ENCODE results near the gene NELFCD.
"Not testable (repeated sequence)": the region's sequence is repeated elsewhere in the genome, so short reads cannot be mapped to it uniquely, and the experiment has no call there.

The NELFCD gene

DNA sequence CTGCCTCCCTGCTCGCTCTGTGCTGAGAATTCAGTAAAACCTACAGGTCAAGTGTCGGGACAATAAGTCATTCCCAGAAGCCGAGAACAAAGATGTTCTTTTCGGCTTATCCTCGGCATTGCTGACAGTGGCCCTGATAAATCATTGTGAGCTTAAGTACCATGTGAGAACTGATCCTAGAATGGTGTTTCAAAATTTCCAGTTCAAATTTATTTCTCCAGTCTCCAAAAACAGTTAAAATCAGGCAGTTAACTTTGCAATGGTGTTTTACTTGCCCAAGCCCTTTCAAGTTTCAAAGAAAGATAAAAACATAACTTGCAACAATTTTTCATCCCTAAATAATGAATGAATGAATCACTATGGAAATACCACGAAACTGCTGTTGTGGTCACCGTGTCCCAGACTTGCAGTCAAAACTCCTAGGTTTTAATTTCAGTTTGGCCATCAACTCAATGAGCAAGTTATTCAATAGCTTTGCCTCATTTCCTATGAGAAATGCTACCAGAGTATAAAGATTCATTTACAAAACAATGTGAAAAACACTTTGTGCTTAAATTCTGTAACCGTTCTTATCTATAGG is 46.8 kb downstream of the NELFCD start:
- no peak for DNase-seq

DNA sequence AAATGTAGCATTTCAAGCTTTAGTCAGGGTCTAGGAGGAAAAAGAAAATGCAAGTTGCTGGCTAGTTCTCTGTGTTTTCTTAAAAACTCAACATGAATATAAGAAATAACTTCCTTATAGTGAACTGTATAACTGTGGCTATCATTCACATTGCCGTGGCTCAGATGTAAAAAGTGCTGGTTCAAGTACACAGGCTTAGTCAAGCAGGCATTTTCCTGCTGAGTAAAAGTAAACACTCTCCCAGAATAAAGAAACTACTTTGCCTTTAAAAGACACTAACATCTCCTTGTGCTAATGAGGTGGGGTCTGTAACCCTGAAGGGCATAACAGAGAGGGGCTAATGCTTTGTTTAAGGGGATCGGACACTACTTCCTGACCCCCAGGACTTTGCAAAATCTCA is 47.8 kb downstream of the NELFCD start:
- no peak for DNase-seq

DNA sequence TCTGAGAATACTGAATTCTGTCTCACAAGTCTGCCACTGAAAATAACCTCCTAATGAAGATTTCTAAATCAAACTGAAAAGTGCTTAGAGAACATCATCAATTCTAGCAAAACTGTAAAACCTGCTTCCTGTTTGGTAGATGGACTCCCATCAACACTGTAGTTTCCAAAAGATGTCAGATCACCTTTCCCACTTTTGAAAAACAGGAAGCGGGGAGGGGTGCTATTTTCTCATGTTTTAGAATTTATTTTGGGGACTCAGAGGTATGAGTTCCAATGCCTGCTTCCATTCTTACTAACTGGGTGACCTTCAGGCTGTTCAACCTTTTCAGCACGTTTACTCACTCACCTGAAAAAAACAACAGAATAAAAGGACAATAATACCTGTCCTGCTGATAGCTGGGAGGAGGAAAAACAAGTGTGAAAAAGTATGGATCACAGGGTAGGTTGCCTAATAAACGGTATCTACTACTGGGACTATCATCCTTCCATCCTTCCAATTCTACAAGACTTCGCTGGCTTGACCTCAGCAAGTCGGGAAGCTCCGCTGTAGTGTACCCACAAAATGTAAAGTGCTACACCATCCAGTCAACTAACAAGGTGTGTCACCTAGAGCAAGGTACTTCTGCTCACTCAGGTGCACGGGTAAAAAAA is 50.0 kb downstream of the NELFCD start:
- no peak for DNase-seq

DNA sequence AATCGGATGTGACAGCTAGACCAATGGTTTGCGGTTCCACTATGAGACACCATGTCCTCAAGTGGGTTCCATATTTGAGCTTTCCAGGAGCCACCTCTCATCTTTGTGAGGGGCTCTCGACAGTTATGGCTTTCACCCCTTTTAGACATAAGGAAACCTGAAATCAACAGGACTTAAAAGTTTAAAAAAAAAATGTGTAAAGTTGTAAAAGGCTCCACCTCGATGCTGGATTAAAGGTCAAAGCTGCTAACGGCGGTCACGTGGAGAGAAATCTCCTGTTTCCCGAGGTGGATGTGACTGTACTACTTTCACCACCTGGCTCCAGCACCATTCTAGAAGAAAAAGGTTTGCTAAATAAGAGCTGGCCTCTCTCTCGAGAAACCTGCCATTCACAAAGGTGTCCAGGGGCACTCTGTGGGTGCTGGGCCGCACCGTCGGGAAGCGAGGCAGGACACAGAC is 50.5 kb downstream of the NELFCD start:
- no peak for DNase-seq

DNA sequence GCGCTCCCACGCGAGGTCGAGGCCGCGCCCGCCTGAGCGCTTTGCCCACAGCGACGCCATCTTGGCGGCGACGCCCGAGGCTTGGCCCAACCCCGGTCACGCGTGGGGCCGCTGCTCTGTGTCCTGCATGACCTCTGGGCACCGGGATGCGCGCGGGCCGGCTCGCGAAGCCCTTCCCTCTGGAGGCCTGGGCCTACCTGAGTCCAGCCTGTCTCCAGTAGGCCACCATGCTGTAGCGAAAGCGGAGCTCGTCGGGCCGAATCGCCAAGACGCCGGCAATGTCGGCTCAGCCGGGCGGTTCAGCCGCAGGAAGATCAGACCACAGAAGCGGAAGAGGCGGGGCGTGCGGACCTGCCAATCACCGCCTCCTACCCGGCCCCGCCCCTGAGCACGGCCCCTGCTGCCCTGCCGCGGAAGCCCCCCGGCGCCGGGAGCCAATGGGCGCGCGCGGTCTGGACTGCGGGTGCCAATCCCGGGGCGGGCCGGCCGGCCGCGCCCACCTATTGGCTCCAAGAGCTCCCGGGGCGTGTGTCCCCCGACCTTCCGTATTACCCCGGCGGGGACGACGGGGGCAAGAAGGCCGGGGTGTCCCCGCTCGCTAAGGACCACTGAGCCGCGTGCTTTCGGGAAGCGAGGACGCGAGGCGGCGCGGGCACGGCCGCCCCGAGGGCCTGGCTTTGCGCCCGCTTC is 51.1 kb downstream of the NELFCD start, which contains the start of gene ATP5F1E:
Gene ATP5F1E, minus strand, starts transcription at position 313 of the 690 bp plus-strand sequence. Its CDS starts 84 bp downstream, at position 229.
- peak; percentile 98 for DNase-seq

DNA sequence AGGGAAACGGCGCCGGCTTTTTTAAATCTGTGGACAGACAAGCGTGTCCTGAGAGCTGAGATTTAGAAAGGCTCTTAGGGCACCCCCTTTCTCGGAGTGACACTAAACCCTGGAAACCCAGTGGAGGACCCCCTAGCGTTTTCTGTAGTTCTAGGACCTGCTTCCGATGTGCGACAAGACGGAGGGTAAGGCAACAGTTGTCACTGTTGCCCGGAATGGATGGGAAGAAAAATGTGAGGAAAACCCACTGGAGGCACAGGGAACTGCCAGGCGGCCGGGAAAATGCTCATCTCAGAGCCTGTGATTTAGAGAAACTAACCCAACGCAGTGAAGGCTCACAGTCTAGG is 51.6 kb downstream of the NELFCD start:
- no peak for DNase-seq

DNA sequence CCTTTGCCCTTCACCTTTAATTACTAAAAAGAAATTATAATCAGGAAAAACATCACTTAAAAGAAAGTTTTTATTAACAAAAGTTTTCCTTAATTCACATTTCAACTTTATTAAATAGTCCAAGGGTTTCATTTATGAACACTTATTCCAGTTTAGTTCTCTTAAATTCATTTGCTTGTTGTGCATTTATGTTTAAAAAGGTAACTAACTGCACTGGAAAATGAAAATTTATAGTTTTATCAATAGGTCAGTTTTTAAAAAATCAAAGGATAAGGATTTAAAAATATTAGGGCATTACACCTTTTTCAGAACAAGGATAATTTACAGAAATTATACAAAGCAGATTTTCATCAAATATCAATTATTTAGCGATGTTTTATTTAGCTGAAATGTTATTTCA is 52.0 kb downstream of the NELFCD start:
- DNase-seq, result no peak

DNA sequence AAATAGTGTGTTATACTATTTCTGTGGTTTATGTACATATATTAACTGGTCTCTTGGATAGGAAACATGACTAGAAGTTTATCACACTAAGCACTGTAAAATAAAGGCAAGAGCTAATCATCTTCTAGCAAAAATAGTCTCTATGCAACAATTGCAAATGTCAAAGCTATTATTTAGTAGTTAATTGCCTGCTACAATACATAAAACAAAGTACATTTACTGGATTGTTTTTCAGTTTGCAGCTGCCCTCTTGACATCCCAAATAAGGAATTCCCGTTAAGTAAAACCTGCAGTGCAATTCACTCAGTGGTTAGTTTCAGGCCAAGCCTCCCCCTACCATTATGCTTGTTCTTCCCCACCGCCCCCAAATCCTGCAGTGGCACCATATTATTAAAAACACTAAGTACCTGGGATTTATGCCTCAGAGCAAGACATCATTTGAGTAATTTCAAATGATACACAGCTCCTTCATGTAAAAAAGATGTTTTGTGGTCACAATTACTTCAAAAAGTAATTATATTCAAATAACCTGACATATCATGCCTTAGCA is 52.6 kb downstream of the NELFCD start:
- DNase-seq, result no peak

DNA sequence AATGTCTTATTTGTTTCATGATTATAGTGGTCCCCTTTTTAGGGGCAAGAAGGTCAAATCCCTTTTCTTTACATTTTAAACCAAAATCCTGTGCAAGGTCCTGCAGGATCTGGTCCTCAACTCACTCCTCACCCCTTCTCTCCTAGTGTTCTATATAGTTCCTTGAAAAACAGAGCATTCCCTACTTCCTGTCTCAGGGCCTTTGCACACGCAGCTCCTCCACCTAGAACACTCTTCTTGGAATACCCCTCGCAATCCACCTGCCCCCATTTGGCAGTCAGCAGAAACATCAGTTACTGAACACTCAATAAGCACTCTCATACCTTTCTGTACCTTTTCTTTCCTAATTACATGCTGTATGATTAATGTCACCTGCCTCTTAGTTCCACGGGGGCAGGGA is 54.3 kb downstream of the NELFCD start:
- no peak for DNase-seq

DNA sequence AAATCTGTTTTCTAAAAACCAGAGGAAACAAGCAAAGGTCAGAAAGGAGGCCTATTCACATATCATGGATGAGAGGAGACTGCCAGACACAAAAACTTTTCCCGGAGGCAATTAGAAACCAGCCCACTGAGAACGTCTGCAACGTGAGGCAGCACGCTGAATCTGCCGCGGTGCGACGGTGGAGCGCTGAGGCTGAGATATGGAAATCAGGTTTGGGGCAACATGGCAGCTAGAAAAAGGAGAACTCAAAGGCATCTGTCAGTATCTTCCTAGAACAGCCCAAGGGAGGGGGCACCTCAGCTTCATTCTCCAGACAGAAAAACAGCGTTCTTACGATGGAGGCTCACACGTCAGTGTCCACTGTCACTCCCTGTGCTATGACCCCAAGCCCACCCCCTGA is 56.3 kb downstream of the NELFCD start:
- DNase-seq, result no peak

DNA sequence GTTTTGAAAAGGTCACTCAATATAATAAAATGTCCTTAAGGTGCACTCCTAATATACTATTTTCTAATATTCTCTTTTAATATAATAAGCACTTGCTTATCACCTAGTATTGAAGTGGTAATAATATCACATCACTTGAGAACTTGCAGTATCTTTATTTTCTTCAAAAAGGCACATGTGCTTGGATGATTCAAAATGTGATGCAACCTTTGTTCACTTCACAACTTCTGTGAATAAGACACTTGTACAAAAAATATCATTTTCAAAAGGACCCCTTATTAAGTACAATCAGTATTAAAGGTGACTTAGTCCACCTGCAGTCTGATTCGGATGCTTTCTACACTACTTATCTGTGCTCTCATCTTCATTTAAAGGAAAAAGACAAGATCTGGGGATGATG is 58.2 kb downstream of the NELFCD start:
- no peak for DNase-seq

DNA sequence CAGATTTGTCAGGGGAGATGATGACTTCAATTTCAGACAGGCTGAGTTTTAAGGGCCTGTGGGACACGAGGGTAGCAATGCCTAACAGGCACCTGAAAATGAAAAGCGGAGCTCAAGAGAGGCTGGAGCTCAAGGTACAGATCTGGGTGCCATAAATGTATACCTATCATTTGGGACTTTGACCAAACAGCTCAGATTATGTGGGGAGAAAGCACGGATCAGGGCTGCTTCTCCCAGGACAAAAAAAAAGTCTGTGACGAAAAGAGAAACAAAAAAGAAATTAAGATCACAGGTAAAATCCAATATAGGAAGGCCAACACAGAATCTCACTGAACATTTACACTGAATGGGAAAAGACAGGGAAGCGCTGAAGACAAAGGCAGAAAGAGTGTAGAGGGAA is 59.6 kb downstream of the NELFCD start:
- DNase-seq, result no peak

DNA sequence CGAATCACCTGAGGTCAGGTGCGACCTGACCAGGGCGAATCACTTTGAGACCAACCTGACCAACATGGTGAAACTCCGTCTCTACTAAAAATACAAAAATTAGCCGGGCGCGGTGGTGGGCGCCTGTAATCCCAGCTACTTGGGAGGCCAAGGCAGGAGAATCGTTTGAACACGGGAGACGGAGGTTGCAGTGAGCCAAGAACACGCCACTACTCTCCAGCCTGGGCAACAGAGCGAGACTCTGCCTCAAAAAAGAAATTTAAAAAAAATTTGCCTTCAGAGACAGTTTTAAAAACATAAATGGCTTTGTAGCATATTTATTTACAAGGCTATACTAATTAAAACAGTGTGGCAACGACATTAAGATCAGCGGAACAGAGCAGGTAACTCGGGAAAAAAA is 60.4 kb downstream of the NELFCD start:
- not testable (repeated sequence) for DNase-seq

DNA sequence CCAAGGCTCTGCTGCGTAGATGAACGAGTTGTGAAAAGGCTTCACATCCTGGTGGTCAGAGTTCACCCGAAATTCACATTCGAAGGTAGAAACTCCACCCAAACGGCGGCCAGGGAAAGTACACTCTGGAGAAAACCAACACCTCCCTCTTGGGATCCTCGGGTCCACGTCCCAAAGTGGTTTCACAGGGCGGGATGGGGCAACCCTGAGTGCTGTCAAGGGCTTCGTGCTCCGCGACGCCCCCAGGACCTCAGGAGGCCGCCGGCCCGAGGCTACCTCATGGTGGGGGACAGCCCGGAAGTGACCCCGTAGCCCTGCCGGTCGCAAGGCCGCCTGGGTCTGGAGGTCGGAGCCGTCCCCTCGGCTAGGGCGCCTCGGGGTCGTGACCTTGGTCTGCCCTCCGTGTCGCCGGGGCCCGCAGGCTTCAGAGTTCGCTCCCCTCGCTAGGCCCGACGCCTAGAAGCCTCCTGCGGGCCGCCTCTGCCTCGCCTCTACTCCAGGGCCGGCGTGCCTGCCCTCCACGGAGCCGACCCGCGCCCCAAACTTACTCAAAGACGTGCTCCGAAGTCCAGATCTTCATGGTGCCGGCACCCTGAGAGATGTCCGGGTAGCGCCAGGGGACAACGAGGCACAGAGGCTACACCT is 61.2 kb downstream of the NELFCD start, which contains the start of gene PRELID3B:
Gene PRELID3B, minus strand, starts transcription at position 636 of the 645 bp plus-strand sequence. Its CDS starts 56 bp downstream, at position 580.
- DNase-seq, result no peak

DNA sequence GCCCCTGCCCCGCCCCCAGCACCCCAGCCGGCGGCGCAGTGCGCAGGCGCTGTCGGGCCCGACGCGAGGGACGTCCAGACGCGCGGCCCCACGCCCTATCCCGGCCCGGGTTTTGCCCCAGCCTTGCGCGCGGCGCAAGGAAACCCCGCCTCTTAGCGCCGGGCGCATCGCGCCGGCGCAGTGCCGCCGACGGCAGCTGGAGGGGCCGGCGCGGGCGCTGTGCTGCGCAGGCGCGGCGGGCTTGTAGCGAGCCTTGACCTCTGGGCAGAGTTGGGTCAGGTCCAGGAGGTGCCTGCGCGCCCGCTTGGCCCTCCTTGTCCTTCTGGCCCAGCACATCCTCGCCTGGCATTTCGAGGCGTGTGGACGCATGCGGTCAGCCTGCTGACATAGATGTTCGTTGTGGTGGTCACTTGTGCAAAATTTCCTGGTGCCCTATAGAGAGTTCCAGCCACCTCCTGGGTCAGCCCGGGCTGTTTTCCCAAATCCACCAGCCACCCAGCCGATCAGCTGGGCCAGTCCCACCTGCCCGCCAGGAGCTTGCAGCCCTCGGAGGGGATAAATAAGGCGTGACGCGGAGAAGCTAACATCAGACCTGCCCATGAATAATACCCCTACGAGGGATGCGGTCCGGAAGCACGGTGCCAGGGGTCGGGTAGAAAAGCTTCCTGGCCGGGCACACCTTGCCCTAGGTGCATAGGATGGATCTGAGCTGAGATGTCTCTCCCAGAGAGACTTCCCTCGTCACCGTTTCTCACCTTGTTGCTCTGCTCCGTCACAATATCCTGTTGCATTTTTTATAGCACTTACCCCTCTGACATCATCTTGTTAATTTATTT is 62.0 kb downstream of the NELFCD start:
- peak; percentile 95 for DNase-seq

DNA sequence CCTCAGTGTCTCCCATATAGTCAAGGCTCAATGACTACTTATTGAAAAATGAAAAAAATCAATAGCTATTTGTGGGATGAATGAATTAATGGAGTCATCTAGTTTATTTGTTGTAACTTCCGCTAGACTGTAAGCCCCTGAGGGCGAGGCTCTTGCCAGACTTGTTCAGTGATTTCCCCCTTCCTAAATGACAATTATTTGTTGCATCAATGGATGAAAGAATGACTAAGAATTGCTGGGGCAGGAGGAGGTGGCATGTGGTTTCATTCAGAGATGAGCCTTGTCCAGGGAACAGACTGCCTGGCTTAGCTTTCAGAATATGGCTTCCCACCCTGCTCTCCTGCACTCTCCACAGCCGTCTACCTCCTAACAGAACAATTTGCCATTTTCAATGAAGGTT is 62.6 kb downstream of the NELFCD start:
- DNase-seq, result no peak

DNA sequence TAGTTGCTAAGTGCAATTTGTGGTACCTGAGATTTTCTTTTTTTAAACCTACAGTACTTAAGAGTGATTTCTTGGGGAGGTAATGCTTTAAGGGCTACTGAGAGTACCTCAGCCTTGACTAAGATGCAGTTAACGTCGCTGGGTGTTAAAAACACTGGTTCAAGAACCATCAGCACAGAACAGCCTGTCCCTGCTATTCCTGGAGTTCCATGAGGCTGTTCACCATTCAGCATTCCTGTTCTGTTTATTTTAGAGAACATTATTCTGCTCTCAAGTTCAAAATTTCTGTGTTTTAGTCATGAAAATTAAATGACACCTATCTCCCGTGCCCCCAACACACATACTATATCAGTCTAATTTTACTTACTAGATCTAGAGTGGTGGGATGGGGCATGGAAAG is 63.2 kb downstream of the NELFCD start:
- DNase-seq, result no peak

Data from stimulated activated CD4-positive, alpha-beta T cell treated with anti-CD3 and anti-CD28 coated beads, Interleukin-4, amount 100 ng/mL, for 1 hour (primary cell).